NB4 (cell line): ENCODE results near the gene ABCC8.

ENCODE experiments used
- CTCF ChIP-seq: IDR thresholded peaks from one replicate; pipeline ENCODE4 v1.5.1; 2012; ENCODE audit warnings: low read depth, low read length
- POLR2A ChIP-seq: IDR thresholded peaks from 2 replicates; pipeline ENCODE4 v1.6.1; 2011; ENCODE audit warnings: mild to moderate bottlenecking; ENCODE audit not compliant: insufficient read length; ENCODE audit errors: extremely low read depth

GRCh38 chr11:17449158-17449557 lies 27.5 kb downstream of the ABCC8 start:
- TF ChIP-seq POLR2A (no peak), CTCF (no peak)
